IMR-90 (cell line): ENCODE measurements around the gene UPK1A.

ENCODE experiments used
- CEBPB ChIP-seq: IDR thresholded peaks from 2 replicates; pipeline ENCODE4 v1.6.1; 2012; ENCODE audit warnings: low read depth, low read length, improper control_type of control experiment
- CTCF ChIP-seq: conservative IDR thresholded peaks from 2 replicates; pipeline ENCODE4 v1.5.1; 2012; ENCODE audit warnings: mild to moderate bottlenecking, low read depth, low read length, improper control_type of control experiment
- MAZ ChIP-seq: IDR thresholded peaks from 2 replicates; pipeline ENCODE4 v1.6.1; 2012; ENCODE audit warnings: low read depth, mild to moderate bottlenecking, low read length, improper control_type of control experiment, moderate library complexity, borderline replicate concordance
- MXI1 ChIP-seq: IDR thresholded peaks from 2 replicates; pipeline ENCODE4 v1.6.1; 2012; ENCODE audit warnings: low read depth, mild to moderate bottlenecking, low read length, moderate library complexity, borderline replicate concordance
- POLR2A ChIP-seq: IDR thresholded peaks from 2 replicates; pipeline ENCODE4 v1.6.1; 2012; ENCODE audit warnings: mild to moderate bottlenecking, low read depth, low read length
- RAD21 ChIP-seq: IDR thresholded peaks from 2 replicates; pipeline ENCODE4 v1.6.1; 2012; ENCODE audit warnings: low read length, improper control_type of control experiment
- RCOR1 ChIP-seq: IDR thresholded peaks from 2 replicates; pipeline ENCODE4 v1.6.1; 2012; ENCODE audit warnings: mild to moderate bottlenecking, low read length, improper control_type of control experiment; ENCODE audit not compliant: insufficient replicate concordance
- RFX5 ChIP-seq: IDR thresholded peaks from 2 replicates; pipeline ENCODE4 v1.8.0; 2012; ENCODE audit warnings: low read depth, mild to moderate bottlenecking, low read length, moderate library complexity
- SMC3 ChIP-seq: fragments of 150-350 bp; IDR thresholded peaks from 2 replicates; pipeline ENCODE4 v1.6.1; 2016; ENCODE audit warnings: low read depth, mild to moderate bottlenecking, antibody characterized with exemption, low read length, moderate library complexity
- TF ChIP-seq, protein P1 (sequence below): fragments of 150-350 bp; IDR thresholded peaks from 2 replicates; pipeline ENCODE4 v1.6.1; 2017; ENCODE audit warnings: mild to moderate bottlenecking, antibody characterized with exemption, low read length, low read depth
- TF ChIP-seq, protein P2 (sequence below): fragments of 150-350 bp; IDR thresholded peaks from 2 replicates; pipeline ENCODE4 v1.6.1; 2016; ENCODE audit warnings: low read depth, mild to moderate bottlenecking, low read length, moderate library complexity, borderline replicate concordance

DNA sequence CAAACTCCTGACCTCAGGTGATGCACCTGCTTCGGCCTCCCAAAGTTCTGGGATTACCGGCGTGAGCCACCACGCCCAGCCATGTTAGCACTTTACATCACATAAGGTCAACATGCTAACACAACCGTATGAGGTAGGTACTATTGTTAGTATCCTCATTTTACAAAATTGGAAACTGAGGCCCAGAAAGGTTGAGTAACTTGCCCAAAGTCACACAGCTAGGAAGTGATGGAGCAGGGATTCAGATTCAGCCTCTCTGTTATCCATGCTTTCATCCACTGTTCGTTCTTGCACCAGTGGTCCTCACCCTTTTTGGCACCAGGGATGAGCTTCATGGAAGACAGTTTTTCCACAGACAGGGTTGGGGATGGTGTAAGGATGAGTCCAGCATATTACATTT, 9.6 kb upstream of the UPK1A start:
- TF ChIP-seq CTCF (no peak), RAD21 (no peak), POLR2A (no peak), RFX5 (no peak), RCOR1 (no peak), SMC3 (no peak), MXI1 (no peak), MAZ (no peak), CEBPB (no peak)
- TF ChIP-seq, protein P1, sequence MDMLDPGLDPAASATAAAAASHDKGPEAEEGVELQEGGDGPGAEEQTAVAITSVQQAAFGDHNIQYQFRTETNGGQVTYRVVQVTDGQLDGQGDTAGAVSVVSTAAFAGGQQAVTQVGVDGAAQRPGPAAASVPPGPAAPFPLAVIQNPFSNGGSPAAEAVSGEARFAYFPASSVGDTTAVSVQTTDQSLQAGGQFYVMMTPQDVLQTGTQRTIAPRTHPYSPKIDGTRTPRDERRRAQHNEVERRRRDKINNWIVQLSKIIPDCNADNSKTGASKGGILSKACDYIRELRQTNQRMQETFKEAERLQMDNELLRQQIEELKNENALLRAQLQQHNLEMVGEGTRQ, result no peak
- TF ChIP-seq, protein P2, sequence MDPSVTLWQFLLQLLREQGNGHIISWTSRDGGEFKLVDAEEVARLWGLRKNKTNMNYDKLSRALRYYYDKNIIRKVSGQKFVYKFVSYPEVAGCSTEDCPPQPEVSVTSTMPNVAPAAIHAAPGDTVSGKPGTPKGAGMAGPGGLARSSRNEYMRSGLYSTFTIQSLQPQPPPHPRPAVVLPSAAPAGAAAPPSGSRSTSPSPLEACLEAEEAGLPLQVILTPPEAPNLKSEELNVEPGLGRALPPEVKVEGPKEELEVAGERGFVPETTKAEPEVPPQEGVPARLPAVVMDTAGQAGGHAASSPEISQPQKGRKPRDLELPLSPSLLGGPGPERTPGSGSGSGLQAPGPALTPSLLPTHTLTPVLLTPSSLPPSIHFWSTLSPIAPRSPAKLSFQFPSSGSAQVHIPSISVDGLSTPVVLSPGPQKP, result no peak
